22Rv1 (cell line): Measurements from ENCODE around the gene C1orf185.
A peak's percentile ranks its signal among the peaks of the same experiment; 100 is the strongest.

Experiments
- H3K27ac ChIP-seq: fragments of 450-650 bp; 2 replicates; pipeline ENCODE4 v1.5.1; 2017
- CTCF ChIP-seq: fragments of 450-650 bp; IDR thresholded peaks from 2 replicates; pipeline ENCODE4 v1.5.1; 2017; ENCODE audit warnings: mild to moderate bottlenecking
- ZFX ChIP-seq: fragments of 450-650 bp; IDR thresholded peaks from 2 replicates; pipeline ENCODE4 v1.6.1; 2017; ENCODE audit warnings: antibody characterized with exemption, borderline replicate concordance

C1orf185 gene

GRCh38 chr1:51190961-51191360, 88.9 kb downstream of the C1orf185 start:
- H3K27ac ChIP-seq, result no peak overlapping the region
- TF ChIP-seq CTCF, result no peak
- no peak for TF ChIP-seq ZFX

GRCh38 chr1:51192213-51192843, 90.3 kb downstream of the C1orf185 start:
- no peak overlapping the region for H3K27ac ChIP-seq
- TF ChIP-seq ZFX, result no peak
- TF ChIP-seq CTCF, result peak; percentile 90

- TF ChIP-seq ZFX (no peak), CTCF (no peak)
- no peak overlapping the region for H3K27ac ChIP-seq
These were observed 91.5 kb downstream of the C1orf185 start for GRCh38 chr1:51193564-51193963.
